ENCODE results near the gene PCGF1.

- TF ChIP-seq CTCF (IDR thresholded peaks at IDR 0.05) (no peak), EP300 (IDR thresholded peaks at IDR 0.05) (no peak), POLR2A (IDR thresholded peaks at IDR 0.05) (no peak), POLR2AphosphoS5 (IDR thresholded peaks at IDR 0.05) (no peak)
Observed at GRCh38 chr2:74528600-74529356, 21.3 kb upstream of the PCGF1 start.
